ENCODE data around the gene OTULINL. TPM values are rescaled to one million over a fixed set of nuclear protein-coding genes. Genes with fewer than 3 reads are reported as not detected.

Gene OTULINL
- total and polyA plus RNA-seq, 2 donors (not counting 1 experiment from before 2014, with no cell fraction given), result 0.17 to 2.4 TPM

DNA sequence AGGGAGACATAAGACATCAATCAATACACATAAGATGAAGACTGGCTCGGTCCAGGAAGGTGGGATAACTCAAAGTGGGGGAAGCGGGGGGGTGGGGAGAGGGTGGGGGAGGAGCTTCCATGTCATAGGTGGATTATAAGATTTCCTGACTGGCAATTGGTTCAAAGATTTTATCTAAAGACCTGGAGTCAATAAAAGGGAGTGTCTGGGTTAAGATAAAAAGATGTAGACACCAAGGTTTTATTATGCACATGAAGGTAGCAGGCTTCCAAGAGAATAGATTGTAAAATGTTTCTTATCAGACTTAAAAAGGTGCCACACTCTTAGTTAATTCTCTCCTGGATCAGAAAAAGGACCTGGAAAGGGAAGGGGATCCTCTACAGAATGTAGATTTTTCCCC lies 25.6 kb upstream of the OTULINL start:
- Histone ChIP-seq H3K79me2 (ENCODE audit: control insufficient read depth, insufficient read depth, low read length) (no peaks in the 10 kb centered on the region), H3K27ac (ENCODE audit: insufficient read depth, low read length) (no peak overlapping the region), H3K9ac (ENCODE audit: insufficient read depth, low read length) (no peak overlapping the region), H3K9me3 (ENCODE audit: control insufficient read depth, insufficient read depth, low read depth, low read length) (no peaks in the 10 kb centered on the region), H3K4me2 (ENCODE audit: extremely low read depth, insufficient read depth, low read length) (no peak overlapping the region), H3K4me3 (replicated peaks in 1 of 4; ENCODE audit: control extremely low read depth in 1 of 4, insufficient read depth in 1 of 4, low read depth in 3 of 4, low read length in 4 of 4) (no peak overlapping the region), H3K36me3 (ENCODE audit: control insufficient read depth, insufficient read depth, low read length) (no peaks in the 10 kb centered on the region), H4K20me1 (ENCODE audit: control insufficient read depth, extremely low read depth, insufficient read depth, low read length) (no peaks in the 10 kb centered on the region), H3K27me3 (ENCODE audit: control insufficient read depth, insufficient read depth, low read length) (peaks cover 2% of the 10 kb centered on the region), H2AFZ (ENCODE audit: low read length) (no peak overlapping the region), H3K4me1 (ENCODE audit: control insufficient read depth, extremely low read depth, insufficient read depth, low read length) (no peaks in the 10 kb centered on the region)
- no peak for TF ChIP-seq EZH2 (IDR thresholded peaks at IDR 0.05; ENCODE audit: low read length, missing control alignments)
- TF ChIP-seq, protein P1, sequence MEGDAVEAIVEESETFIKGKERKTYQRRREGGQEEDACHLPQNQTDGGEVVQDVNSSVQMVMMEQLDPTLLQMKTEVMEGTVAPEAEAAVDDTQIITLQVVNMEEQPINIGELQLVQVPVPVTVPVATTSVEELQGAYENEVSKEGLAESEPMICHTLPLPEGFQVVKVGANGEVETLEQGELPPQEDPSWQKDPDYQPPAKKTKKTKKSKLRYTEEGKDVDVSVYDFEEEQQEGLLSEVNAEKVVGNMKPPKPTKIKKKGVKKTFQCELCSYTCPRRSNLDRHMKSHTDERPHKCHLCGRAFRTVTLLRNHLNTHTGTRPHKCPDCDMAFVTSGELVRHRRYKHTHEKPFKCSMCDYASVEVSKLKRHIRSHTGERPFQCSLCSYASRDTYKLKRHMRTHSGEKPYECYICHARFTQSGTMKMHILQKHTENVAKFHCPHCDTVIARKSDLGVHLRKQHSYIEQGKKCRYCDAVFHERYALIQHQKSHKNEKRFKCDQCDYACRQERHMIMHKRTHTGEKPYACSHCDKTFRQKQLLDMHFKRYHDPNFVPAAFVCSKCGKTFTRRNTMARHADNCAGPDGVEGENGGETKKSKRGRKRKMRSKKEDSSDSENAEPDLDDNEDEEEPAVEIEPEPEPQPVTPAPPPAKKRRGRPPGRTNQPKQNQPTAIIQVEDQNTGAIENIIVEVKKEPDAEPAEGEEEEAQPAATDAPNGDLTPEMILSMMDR (conservative IDR thresholded peaks at IDR 0.05 in 1 of 2, IDR thresholded peaks at IDR 0.05 in 1 of 2; ENCODE audit: low read depth in 1 of 2, low read length in 2 of 2), result no peak
- no peak for DNase-seq (ENCODE audit: low read depth in 2 of 2)

DNA sequence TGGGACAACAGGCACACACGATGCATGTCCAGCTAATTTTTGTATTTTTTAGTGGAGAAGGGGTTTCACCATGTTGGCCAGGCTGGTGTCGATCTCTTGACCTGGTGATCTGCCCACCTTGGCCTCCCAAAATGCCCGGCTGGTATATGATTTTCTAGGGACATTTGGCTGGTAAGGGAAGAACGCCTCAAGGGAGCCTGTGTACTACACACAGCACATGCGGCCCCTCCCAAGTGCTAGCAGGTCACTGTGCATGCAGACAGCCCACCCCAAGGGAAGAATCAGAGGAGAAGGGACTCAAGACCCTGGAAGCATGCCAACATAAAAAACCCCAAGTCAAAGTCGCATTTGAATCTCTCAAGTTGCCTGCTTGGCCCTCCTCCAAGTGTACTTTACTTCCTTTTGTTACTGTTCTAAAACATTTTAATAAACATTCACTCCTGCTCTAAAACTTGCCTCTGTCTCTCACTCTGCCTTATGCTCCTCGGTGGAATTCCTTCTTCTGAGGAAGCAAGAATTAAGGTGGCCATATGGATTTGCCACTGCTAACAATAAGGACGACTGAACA lies 24.3 kb upstream of the OTULINL start:
- Histone ChIP-seq H3K4me3 (replicated peaks in 1 of 4; ENCODE audit: control extremely low read depth in 1 of 4, insufficient read depth in 1 of 4, low read depth in 3 of 4, low read length in 4 of 4) (no peak overlapping the region), H2AFZ (ENCODE audit: low read length) (no peak overlapping the region), H4K20me1 (ENCODE audit: control insufficient read depth, extremely low read depth, insufficient read depth, low read length) (no peaks in the 10 kb centered on the region), H3K9me3 (ENCODE audit: control insufficient read depth, insufficient read depth, low read depth, low read length) (no peaks in the 10 kb centered on the region), H3K4me1 (ENCODE audit: control insufficient read depth, extremely low read depth, insufficient read depth, low read length) (no peaks in the 10 kb centered on the region), H3K79me2 (ENCODE audit: control insufficient read depth, insufficient read depth, low read length) (no peaks in the 10 kb centered on the region), H3K9ac (ENCODE audit: insufficient read depth, low read length) (no peak overlapping the region), H3K36me3 (ENCODE audit: control insufficient read depth, insufficient read depth, low read length) (no peaks in the 10 kb centered on the region), H3K27me3 (ENCODE audit: control insufficient read depth, insufficient read depth, low read length) (peaks cover 2% of the 10 kb centered on the region), H3K4me2 (ENCODE audit: extremely low read depth, insufficient read depth, low read length) (no peak overlapping the region), H3K27ac (ENCODE audit: insufficient read depth, low read length) (no peak overlapping the region)
- DNase-seq (ENCODE audit: low read depth in 2 of 2), result no peak
- no peak for TF ChIP-seq EZH2 (IDR thresholded peaks at IDR 0.05; ENCODE audit: low read length, missing control alignments)
- TF ChIP-seq, protein P1 (conservative IDR thresholded peaks at IDR 0.05 in 1 of 2, IDR thresholded peaks at IDR 0.05 in 1 of 2; ENCODE audit: low read depth in 1 of 2, low read length in 2 of 2), result no peak

DNA sequence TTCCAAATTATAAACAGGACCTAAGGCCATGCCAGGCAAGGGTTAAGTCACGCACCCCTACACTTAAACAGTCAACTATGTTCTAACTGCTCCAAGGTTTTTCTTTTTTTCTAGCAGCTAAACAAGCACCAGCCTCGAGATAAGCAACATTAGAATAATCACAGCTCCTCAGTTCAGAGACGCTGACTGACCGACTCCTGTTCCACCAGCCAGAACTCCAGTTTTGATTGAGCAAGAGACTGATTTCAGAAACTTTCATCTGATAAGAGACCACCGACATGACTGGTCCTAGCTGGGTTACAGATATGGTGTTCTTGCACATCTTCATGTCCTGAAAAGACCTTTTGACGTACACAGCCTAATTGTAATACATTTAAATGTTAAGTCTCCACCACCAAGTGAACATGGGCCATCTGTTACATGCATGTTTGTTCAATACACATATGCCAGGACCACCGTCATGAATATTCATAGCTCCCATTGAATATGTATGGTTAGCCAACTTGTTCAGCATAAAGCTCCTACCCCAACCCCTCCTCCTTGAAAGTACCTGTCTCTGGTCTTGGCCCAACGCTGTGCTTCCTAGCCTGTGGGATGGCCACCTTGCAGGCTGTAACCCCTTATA lies 23.7 kb upstream of the OTULINL start:
- TF ChIP-seq, protein P1 (conservative IDR thresholded peaks at IDR 0.05 in 1 of 2, IDR thresholded peaks at IDR 0.05 in 1 of 2; ENCODE audit: low read depth in 1 of 2, low read length in 2 of 2), result no peak
- no peak for TF ChIP-seq EZH2 (IDR thresholded peaks at IDR 0.05; ENCODE audit: low read length, missing control alignments)
- no peaks in the 10 kb centered on the region for H3K9me3 ChIP-seq (ENCODE audit: control insufficient read depth, insufficient read depth, low read depth, low read length)
- no peak overlapping the region for H3K4me3 ChIP-seq (replicated peaks in 1 of 4; ENCODE audit: control extremely low read depth in 1 of 4, insufficient read depth in 1 of 4, low read depth in 3 of 4, low read length in 4 of 4)
- no peaks in the 10 kb centered on the region for H3K4me1 ChIP-seq (ENCODE audit: control insufficient read depth, extremely low read depth, insufficient read depth, low read length)
- no peak overlapping the region for H3K4me2 ChIP-seq (ENCODE audit: extremely low read depth, insufficient read depth, low read length)
- no peak overlapping the region for H2AFZ ChIP-seq (ENCODE audit: low read length)
- no peaks in the 10 kb centered on the region for H3K36me3 ChIP-seq (ENCODE audit: control insufficient read depth, insufficient read depth, low read length)
- peaks cover 2% of the 10 kb centered on the region for H3K27me3 ChIP-seq (ENCODE audit: control insufficient read depth, insufficient read depth, low read length)
- no peaks in the 10 kb centered on the region for H3K79me2 ChIP-seq (ENCODE audit: control insufficient read depth, insufficient read depth, low read length)
- DNase-seq (ENCODE audit: low read depth in 2 of 2), result no peak
- H3K27ac ChIP-seq (ENCODE audit: insufficient read depth, low read length), result no peak overlapping the region
- H4K20me1 ChIP-seq (ENCODE audit: control insufficient read depth, extremely low read depth, insufficient read depth, low read length), result no peaks in the 10 kb centered on the region
- H3K9ac ChIP-seq (ENCODE audit: insufficient read depth, low read length), result no peak overlapping the region

All from fibroblast of lung (primary cell).